Neural progenitor cell (in vitro differentiated cells): ENCODE data around the gene ITGA5. TPM values are rescaled to one million over a fixed set of nuclear protein-coding genes. Genes with fewer than 3 reads are reported as not detected.

Experiments used
- DNase-seq: peaks from one replicate; pipeline ENCODE4 v3.0.0-alpha.2; 2016; ENCODE audit warnings: low spot score
- H2AFZ ChIP-seq: fragments of 200-600 bp; sonication (generic); replicated peaks from 2 replicates; pipeline ENCODE4 v1.6.1; 2016; ENCODE audit warnings: antibody characterized with exemption
- H3F3A ChIP-seq: fragments of 200-600 bp; sonication (generic); 2 replicates; pipeline ENCODE4 v1.6.1; 2016; ENCODE audit warnings: antibody characterized with exemption, low read depth
- H3K27ac ChIP-seq: fragments of 200-600 bp; sonication (generic); 2 replicates; pipeline ENCODE4 v1.5.1; 2016; ENCODE audit warnings: mild to moderate bottlenecking
- H3K27me3 ChIP-seq: fragments of 200-600 bp; sonication (generic); 2 replicates; pipeline ENCODE4 v1.6.1; 2016; ENCODE audit warnings: mild to moderate bottlenecking, moderate library complexity
- H3K36me3 ChIP-seq: fragments of 200-600 bp; sonication (generic); 2 replicates; pipeline ENCODE4 v1.5.1; 2016
- H3K4me1 ChIP-seq: fragments of 200-600 bp; sonication (generic); 2 replicates; pipeline ENCODE4 v1.6.1; 2016; ENCODE audit warnings: mixed run types
- H3K4me2 ChIP-seq: fragments of 200-600 bp; sonication (generic); 2 replicates; pipeline ENCODE4 v1.6.1; 2016
- H3K4me3 ChIP-seq: fragments of 200-600 bp; sonication (generic); 2 replicates; pipeline ENCODE4 v1.5.1; 2016
- H3K79me2 ChIP-seq: fragments of 200-600 bp; sonication (generic); 2 replicates; pipeline ENCODE4 v1.6.1; 2016; ENCODE audit warnings: low read depth
- H3K9ac ChIP-seq: fragments of 200-600 bp; sonication (generic); 2 replicates; pipeline ENCODE4 v1.6.1; 2016
- H3K9me3 ChIP-seq: fragments of 200-600 bp; sonication (generic); 2 replicates; pipeline ENCODE4 v1.5.1; 2016; ENCODE audit warnings: low read depth
- H4K20me1 ChIP-seq: fragments of 200-600 bp; sonication (generic); 2 replicates; pipeline ENCODE4 v1.6.1; 2016; ENCODE audit warnings: low read depth
- H3K27ac Mint-ChIP-seq: 3 replicates; pipeline ENCODE4 v1.8.0; 2021; ENCODE audit warnings: mixed read lengths
- H3K27me3 Mint-ChIP-seq: 2 replicates; pipeline ENCODE4 v1.8.0; 2022; ENCODE audit warnings: low read depth, mild to moderate bottlenecking, inconsistent platforms, moderate library complexity, mixed read lengths; ENCODE audit not compliant: insufficient read depth
- H3K36me3 Mint-ChIP-seq: 3 replicates; pipeline ENCODE4 v1.8.0; 2021; ENCODE audit warnings: mixed read lengths
- H3K4me1 Mint-ChIP-seq: 3 replicates; pipeline ENCODE4 v1.8.0; 2021; ENCODE audit warnings: mixed read lengths
- H3K4me3 Mint-ChIP-seq: 3 replicates; pipeline ENCODE4 v1.8.0; 2021; ENCODE audit warnings: mild to moderate bottlenecking, moderate library complexity, mixed read lengths
- H3K9me3 Mint-ChIP-seq: 3 replicates; pipeline ENCODE4 v1.8.0; 2020; ENCODE audit warnings: mixed read lengths
- CTCF ChIP-seq: fragments of 200-600 bp; sonication (generic); IDR thresholded peaks from 2 replicates; pipeline ENCODE4 v1.5.1; 2017; ENCODE audit warnings: antibody characterized with exemption, mild to moderate bottlenecking
- EZH2 ChIP-seq: fragments of 200-600 bp; sonication (generic); IDR thresholded peaks from 2 replicates; pipeline ENCODE4 v1.6.1; 2017; ENCODE audit warnings: antibody characterized with exemption, mild to moderate bottlenecking, moderate library complexity
- EZH2phosphoT487 ChIP-seq: fragments of 200-600 bp; sonication (generic); IDR thresholded peaks from 2 replicates; pipeline ENCODE4 v1.6.1; 2017; ENCODE audit warnings: antibody characterized with exemption
- total RNA-seq: library from RNA; depleted of rRNA; stranded (reverse); fragments of >200 nt; gene quantifications from 2 replicates; pipeline ENCODE4 v1.2.3, GENCODE V29; 2015; ENCODE audit warnings: low replicate concordance

Gene ITGA5
- total RNA-seq, 1 donor from 2014 or later: 37.7 TPM

- Histone ChIP-seq H3K27ac (no peak overlapping the region), H3K4me3 (no peak overlapping the region), H3K4me1 (peaks cover 28% of the 10 kb centered on the region), H3K79me2 (peaks cover 2% of the 10 kb centered on the region), H3K9ac (no peak overlapping the region), H3K36me3 (no peaks in the 10 kb centered on the region), H3K9me3 (no peaks in the 10 kb centered on the region), H4K20me1 (no peaks in the 10 kb centered on the region), H3K27me3 (no peaks in the 10 kb centered on the region), H3F3A (peaks cover 19% of the 10 kb centered on the region), H3K4me2 (no peak overlapping the region), H2AFZ (no peak overlapping the region)
- Mint-ChIP-seq H3K9me3 (no peaks in the 10 kb centered on the region), H3K27me3 (peaks cover 20% of the 10 kb centered on the region), H3K36me3 (no peaks in the 10 kb centered on the region), H3K27ac (no peak overlapping the region), H3K4me3 (no peak overlapping the region), H3K4me1 (peaks cover 23% of the 10 kb centered on the region)
- DNase-seq: no peak
- TF ChIP-seq EZH2phosphoT487 (no peak), CTCF (no peak), EZH2 (no peak)
Observed at GRCh38 chr12:54423816-54424150, 4.7 kb upstream of the ITGA5 start.

GRCh38 chr12:54421879-54422250 is 2.8 kb upstream of the ITGA5 start:
- H3K36me3 Mint-ChIP-seq: no peaks in the 10 kb centered on the region
- no peak overlapping the region for H3K9ac ChIP-seq
- peaks cover 16% of the 10 kb centered on the region for H3K27me3 Mint-ChIP-seq
- no peaks in the 10 kb centered on the region for H3K9me3 Mint-ChIP-seq
- no peak overlapping the region for H3K27ac Mint-ChIP-seq
- H3K4me1 Mint-ChIP-seq: peaks cover 28% of the 10 kb centered on the region
- no peak overlapping the region for H3K27ac ChIP-seq
- no peak overlapping the region for H3K4me3 Mint-ChIP-seq
- no peak overlapping the region for H3K4me3 ChIP-seq
- no peaks in the 10 kb centered on the region for H3K36me3 ChIP-seq
- H3K9me3 ChIP-seq: no peaks in the 10 kb centered on the region
- H3K27me3 ChIP-seq: no peaks in the 10 kb centered on the region
- H3K4me1 ChIP-seq: peaks cover 31% of the 10 kb centered on the region
- H3K79me2 ChIP-seq: peaks cover 21% of the 10 kb centered on the region
- DNase-seq: no peak
- no peak for TF ChIP-seq EZH2
- TF ChIP-seq CTCF: no peak
- TF ChIP-seq EZH2phosphoT487: no peak
- peaks cover 19% of the 10 kb centered on the region for H3F3A ChIP-seq
- no peak overlapping the region for H3K4me2 ChIP-seq
- H4K20me1 ChIP-seq: peaks cover 1% of the 10 kb centered on the region
- no peak overlapping the region for H2AFZ ChIP-seq

GRCh38 chr12:54421175-54421878 is 2.3 kb upstream of the ITGA5 start:
- Histone ChIP-seq H3K36me3 (no peaks in the 10 kb centered on the region), H3K4me1 (peaks cover 34% of the 10 kb centered on the region), H3K27ac (peak overlapping the region; percentile 38), H3K4me3 (no peak overlapping the region), H3K9ac (no peak overlapping the region), H3K79me2 (peaks cover 27% of the 10 kb centered on the region), H3K9me3 (no peaks in the 10 kb centered on the region), H4K20me1 (peaks cover 7% of the 10 kb centered on the region), H3K27me3 (no peaks in the 10 kb centered on the region), H3K4me2 (peak overlapping the region; percentile 92), H2AFZ (no peak overlapping the region), H3F3A (peaks cover 19% of the 10 kb centered on the region)
- H3K9me3 Mint-ChIP-seq: no peaks in the 10 kb centered on the region
- peaks cover 32% of the 10 kb centered on the region for H3K4me1 Mint-ChIP-seq
- TF ChIP-seq CTCF (no peak), EZH2phosphoT487 (no peak), EZH2 (no peak)
- H3K27me3 Mint-ChIP-seq: peaks cover 16% of the 10 kb centered on the region
- no peak overlapping the region for H3K4me3 Mint-ChIP-seq
- DNase-seq: no peak
- H3K36me3 Mint-ChIP-seq: no peaks in the 10 kb centered on the region
- H3K27ac Mint-ChIP-seq: no peak overlapping the region
